ENCODE measurements around the gene CABCOCO1. TPM values are rescaled to one million over a fixed set of nuclear protein-coding genes. Genes with fewer than 3 reads are reported as not detected.

Gene CABCOCO1
- polyA plus RNA-seq, 2 donors: 0.35 TPM; not detected in 1

GRCh38 chr10:61639952-61640351 lies 22.8 kb upstream of the CABCOCO1 start:
- no peaks in the 10 kb centered on the region for H3K9me3 ChIP-seq (ENCODE audit: control insufficient read depth in 2 of 2, insufficient read depth in 1 of 2, low read depth in 1 of 2, low read length in 1 of 2)
- no peak overlapping the region for H3K27ac ChIP-seq (ENCODE audit: low read depth in 2 of 2, low read length in 1 of 2)
- no peaks in the 10 kb centered on the region for H3K36me3 ChIP-seq (ENCODE audit: control insufficient read depth in 2 of 2, insufficient read depth in 2 of 2, low read length in 1 of 2)
- no peak overlapping the region for H3K4me3 ChIP-seq (ENCODE audit: low read depth in 1 of 2, low read length in 2 of 2)
- H3K4me1 ChIP-seq (ENCODE audit: control insufficient read depth in 2 of 2, insufficient read depth in 2 of 2, low read length in 1 of 2): no peaks in the 10 kb centered on the region
- no peaks in the 10 kb centered on the region for H3K27me3 ChIP-seq (ENCODE audit: control insufficient read depth in 1 of 2, insufficient read depth in 2 of 2, low read length in 2 of 2)
- 80 to 82% methylated on average over 4 of the region's 4 CpGs for WGBS, 2 donors

- 86 to 94% methylated on average over 3 of the region's 3 CpGs for WGBS, 2 donors
- H3K27ac ChIP-seq (ENCODE audit: low read depth in 2 of 2, low read length in 1 of 2): no peak overlapping the region
- H3K36me3 ChIP-seq (ENCODE audit: control insufficient read depth in 2 of 2, insufficient read depth in 2 of 2, low read length in 1 of 2): no peaks in the 10 kb centered on the region
- H3K9me3 ChIP-seq (ENCODE audit: control insufficient read depth in 2 of 2, insufficient read depth in 1 of 2, low read depth in 1 of 2, low read length in 1 of 2): no peaks in the 10 kb centered on the region
- no peaks in the 10 kb centered on the region for H3K27me3 ChIP-seq (ENCODE audit: control insufficient read depth in 1 of 2, insufficient read depth in 2 of 2, low read length in 2 of 2)
- H3K4me1 ChIP-seq (ENCODE audit: control insufficient read depth in 2 of 2, insufficient read depth in 2 of 2, low read length in 1 of 2): no peaks in the 10 kb centered on the region
- H3K4me3 ChIP-seq (ENCODE audit: low read depth in 1 of 2, low read length in 2 of 2): no peak overlapping the region
Observed at GRCh38 chr10:61640856-61641255, 21.9 kb upstream of the CABCOCO1 start.

GRCh38 chr10:61642150-61642571 lies 20.6 kb upstream of the CABCOCO1 start:
- 49 to 50% methylated on average over 2 of the region's 2 CpGs for WGBS, 2 donors
- Histone ChIP-seq H3K9me3 (ENCODE audit: control insufficient read depth in 2 of 2, insufficient read depth in 1 of 2, low read depth in 1 of 2, low read length in 1 of 2) (no peaks in the 10 kb centered on the region), H3K27me3 (ENCODE audit: control insufficient read depth in 1 of 2, insufficient read depth in 2 of 2, low read length in 2 of 2) (no peaks in the 10 kb centered on the region), H3K4me1 (ENCODE audit: control insufficient read depth in 2 of 2, insufficient read depth in 2 of 2, low read length in 1 of 2) (no peaks in the 10 kb centered on the region), H3K4me3 (ENCODE audit: low read depth in 1 of 2, low read length in 2 of 2) (no peak overlapping the region), H3K36me3 (ENCODE audit: control insufficient read depth in 2 of 2, insufficient read depth in 2 of 2, low read length in 1 of 2) (no peaks in the 10 kb centered on the region), H3K27ac (ENCODE audit: low read depth in 2 of 2, low read length in 1 of 2) (no peak overlapping the region)

GRCh38 chr10:61642676-61643075 lies 20.1 kb upstream of the CABCOCO1 start:
- WGBS, 2 donors: 27 to 36% methylated on average over 4 of the region's 4 CpGs
- no peaks in the 10 kb centered on the region for H3K9me3 ChIP-seq (ENCODE audit: control insufficient read depth in 2 of 2, insufficient read depth in 1 of 2, low read depth in 1 of 2, low read length in 1 of 2)
- H3K27me3 ChIP-seq (ENCODE audit: control insufficient read depth in 1 of 2, insufficient read depth in 2 of 2, low read length in 2 of 2): no peaks in the 10 kb centered on the region
- H3K27ac ChIP-seq (ENCODE audit: low read depth in 2 of 2, low read length in 1 of 2): no peak overlapping the region
- H3K36me3 ChIP-seq (ENCODE audit: control insufficient read depth in 2 of 2, insufficient read depth in 2 of 2, low read length in 1 of 2): no peaks in the 10 kb centered on the region
- no peak overlapping the region for H3K4me3 ChIP-seq (ENCODE audit: low read depth in 1 of 2, low read length in 2 of 2)
- H3K4me1 ChIP-seq (ENCODE audit: control insufficient read depth in 2 of 2, insufficient read depth in 2 of 2, low read length in 1 of 2): no peaks in the 10 kb centered on the region

- H3K9me3 ChIP-seq (ENCODE audit: control insufficient read depth in 2 of 2, insufficient read depth in 1 of 2, low read depth in 1 of 2, low read length in 1 of 2): no peaks in the 10 kb centered on the region
- H3K4me3 ChIP-seq (ENCODE audit: low read depth in 1 of 2, low read length in 2 of 2): no peak overlapping the region
- no peaks in the 10 kb centered on the region for H3K36me3 ChIP-seq (ENCODE audit: control insufficient read depth in 2 of 2, insufficient read depth in 2 of 2, low read length in 1 of 2)
- H3K4me1 ChIP-seq (ENCODE audit: control insufficient read depth in 2 of 2, insufficient read depth in 2 of 2, low read length in 1 of 2): no peaks in the 10 kb centered on the region
- H3K27ac ChIP-seq (ENCODE audit: low read depth in 2 of 2, low read length in 1 of 2): no peak overlapping the region
- no peaks in the 10 kb centered on the region for H3K27me3 ChIP-seq (ENCODE audit: control insufficient read depth in 1 of 2, insufficient read depth in 2 of 2, low read length in 2 of 2)
- 66 to 68% methylated on average over 1 of the region's 1 CpG for WGBS, 2 donors
Observed at GRCh38 chr10:61643316-61643751, 19.4 kb upstream of the CABCOCO1 start.

- 57 to 59% methylated on average over 2 of the region's 2 CpGs for WGBS, 2 donors
- H3K27ac ChIP-seq (ENCODE audit: low read depth in 2 of 2, low read length in 1 of 2): no peak overlapping the region
- H3K4me3 ChIP-seq (ENCODE audit: low read depth in 1 of 2, low read length in 2 of 2): no peak overlapping the region
- H3K36me3 ChIP-seq (ENCODE audit: control insufficient read depth in 2 of 2, insufficient read depth in 2 of 2, low read length in 1 of 2): no peaks in the 10 kb centered on the region
- no peaks in the 10 kb centered on the region for H3K4me1 ChIP-seq (ENCODE audit: control insufficient read depth in 2 of 2, insufficient read depth in 2 of 2, low read length in 1 of 2)
- H3K27me3 ChIP-seq (ENCODE audit: control insufficient read depth in 1 of 2, insufficient read depth in 2 of 2, low read length in 2 of 2): no peaks in the 10 kb centered on the region
- H3K9me3 ChIP-seq (ENCODE audit: control insufficient read depth in 2 of 2, insufficient read depth in 1 of 2, low read depth in 1 of 2, low read length in 1 of 2): no peaks in the 10 kb centered on the region
Observed at GRCh38 chr10:61653699-61654098, 9.0 kb upstream of the CABCOCO1 start.

- Histone ChIP-seq H3K36me3 (ENCODE audit: control insufficient read depth in 2 of 2, insufficient read depth in 2 of 2, low read length in 1 of 2) (no peaks in the 10 kb centered on the region), H3K4me3 (ENCODE audit: low read depth in 1 of 2, low read length in 2 of 2) (no peak overlapping the region), H3K9me3 (ENCODE audit: control insufficient read depth in 2 of 2, insufficient read depth in 1 of 2, low read depth in 1 of 2, low read length in 1 of 2) (no peaks in the 10 kb centered on the region), H3K27me3 (ENCODE audit: control insufficient read depth in 1 of 2, insufficient read depth in 2 of 2, low read length in 2 of 2) (no peaks in the 10 kb centered on the region), H3K27ac (ENCODE audit: low read depth in 2 of 2, low read length in 1 of 2) (no peak overlapping the region), H3K4me1 (ENCODE audit: control insufficient read depth in 2 of 2, insufficient read depth in 2 of 2, low read length in 1 of 2) (no peaks in the 10 kb centered on the region)
Observed at GRCh38 chr10:61655335-61655851, 7.3 kb upstream of the CABCOCO1 start.

GRCh38 chr10:61663466-61663865 lies 737 bp downstream of the CABCOCO1 start:
- H3K4me3 ChIP-seq (ENCODE audit: low read depth in 1 of 2, low read length in 2 of 2): no peak overlapping the region
- no peaks in the 10 kb centered on the region for H3K36me3 ChIP-seq (ENCODE audit: control insufficient read depth in 2 of 2, insufficient read depth in 2 of 2, low read length in 1 of 2)
- no peak overlapping the region for H3K27ac ChIP-seq (ENCODE audit: low read depth in 2 of 2, low read length in 1 of 2)
- H3K4me1 ChIP-seq (ENCODE audit: control insufficient read depth in 2 of 2, insufficient read depth in 2 of 2, low read length in 1 of 2): no peaks in the 10 kb centered on the region
- H3K9me3 ChIP-seq (ENCODE audit: control insufficient read depth in 2 of 2, insufficient read depth in 1 of 2, low read depth in 1 of 2, low read length in 1 of 2): no peaks in the 10 kb centered on the region
- 77 to 83% methylated on average over 3 of the region's 3 CpGs for WGBS, 2 donors
- no peaks in the 10 kb centered on the region for H3K27me3 ChIP-seq (ENCODE audit: control insufficient read depth in 1 of 2, insufficient read depth in 2 of 2, low read length in 2 of 2)

GRCh38 chr10:61664985-61665384 lies 2.3 kb downstream of the CABCOCO1 start:
- no peaks in the 10 kb centered on the region for H3K9me3 ChIP-seq (ENCODE audit: control insufficient read depth in 2 of 2, insufficient read depth in 1 of 2, low read depth in 1 of 2, low read length in 1 of 2)
- H3K36me3 ChIP-seq (ENCODE audit: control insufficient read depth in 2 of 2, insufficient read depth in 2 of 2, low read length in 1 of 2): no peaks in the 10 kb centered on the region
- H3K27me3 ChIP-seq (ENCODE audit: control insufficient read depth in 1 of 2, insufficient read depth in 2 of 2, low read length in 2 of 2): no peaks in the 10 kb centered on the region
- H3K27ac ChIP-seq (ENCODE audit: low read depth in 2 of 2, low read length in 1 of 2): no peak overlapping the region
- 41 to 44% methylated on average over 2 of the region's 2 CpGs for WGBS, 2 donors
- no peaks in the 10 kb centered on the region for H3K4me1 ChIP-seq (ENCODE audit: control insufficient read depth in 2 of 2, insufficient read depth in 2 of 2, low read length in 1 of 2)
- H3K4me3 ChIP-seq (ENCODE audit: low read depth in 1 of 2, low read length in 2 of 2): no peak overlapping the region

- H3K27me3 ChIP-seq (ENCODE audit: control insufficient read depth in 1 of 2, insufficient read depth in 2 of 2, low read length in 2 of 2): no peaks in the 10 kb centered on the region
Observed at GRCh38 chr10:61669161-61669725, 6.5 kb downstream of the CABCOCO1 start.

More at GRCh38 chr10:61669161-61669725, 6.5 kb downstream of the CABCOCO1 start:
- Histone ChIP-seq H3K36me3 (ENCODE audit: control insufficient read depth in 2 of 2, insufficient read depth in 2 of 2, low read length in 1 of 2) (no peaks in the 10 kb centered on the region), H3K4me1 (ENCODE audit: control insufficient read depth in 2 of 2, insufficient read depth in 2 of 2, low read length in 1 of 2) (no peaks in the 10 kb centered on the region), H3K4me3 (ENCODE audit: low read depth in 1 of 2, low read length in 2 of 2) (no peak overlapping the region), H3K27ac (ENCODE audit: low read depth in 2 of 2, low read length in 1 of 2) (no peak overlapping the region), H3K9me3 (ENCODE audit: control insufficient read depth in 2 of 2, insufficient read depth in 1 of 2, low read depth in 1 of 2, low read length in 1 of 2) (no peaks in the 10 kb centered on the region)

All from esophagus (tissue), 2 donors.